SU-DHL-6 (cell line): ENCODE results near the gene CCDC34.

Experiments
- H2AFZ ChIP-seq: fragments of 200-600 bp; sonication (generic); 2 replicates; pipeline ENCODE4 v1.6.1; 2014; ENCODE audit warnings: low read depth, mild to moderate bottlenecking, moderate library complexity, mixed read lengths, antibody characterized with exemption, low read length; ENCODE audit not compliant: severe bottlenecking
- H3F3A ChIP-seq: fragments of 200-600 bp; shearing (Covaris generic); 2 replicates; pipeline ENCODE4 v1.6.0; 2016; ENCODE audit warnings: antibody characterized with exemption, mild to moderate bottlenecking; ENCODE audit not compliant: insufficient read depth
- H3K27ac ChIP-seq: fragments of 200-600 bp; sonication (generic); 2 replicates; pipeline ENCODE4 v1.5.1; 2016; ENCODE audit warnings: low read depth, mild to moderate bottlenecking, low read length, moderate library complexity, mixed read lengths
- H3K27me3 ChIP-seq: fragments of 200-600 bp; sonication (generic), shearing (Covaris generic); 2 replicates; pipeline ENCODE4 v1.6.0; 2014; ENCODE audit warnings: mild to moderate bottlenecking, low read length
- H3K36me3 ChIP-seq: fragments of 200-600 bp; sonication (generic); 2 replicates; pipeline ENCODE4 v1.6.1; 2014; ENCODE audit warnings: mild to moderate bottlenecking, low read length, mixed read lengths
- H3K4me2 ChIP-seq: fragments of 300-600, 200-600 bp; shearing (Covaris generic), sonication (generic); 2 replicates; pipeline ENCODE4 v1.6.0; 2014; ENCODE audit warnings: low read length, low read depth, mild to moderate bottlenecking; ENCODE audit not compliant: poor library complexity, severe bottlenecking
- H3K4me3 ChIP-seq: fragments of 200-600 bp; sonication (generic); 2 replicates; pipeline ENCODE4 v1.5.1; 2014; ENCODE audit warnings: antibody characterized with exemption, low read length, mild to moderate bottlenecking, mixed read lengths; ENCODE audit not compliant: insufficient read depth, poor library complexity, severe bottlenecking
- H3K79me2 ChIP-seq: fragments of 200-600 bp; sonication (generic); 2 replicates; pipeline ENCODE4 v1.6.1; 2014; ENCODE audit warnings: mild to moderate bottlenecking, low read length, moderate library complexity; ENCODE audit not compliant: insufficient read depth
- H3K9ac ChIP-seq: fragments of 200-600 bp; sonication (generic); 2 replicates; pipeline ENCODE4 v1.7.0; 2014; ENCODE audit warnings: mild to moderate bottlenecking, low read length
- H3K9me2 ChIP-seq: fragments of 200-600 bp; sonication (generic); replicated peaks from 2 replicates; pipeline ENCODE4 v1.6.1; 2014; ENCODE audit warnings: low read length; ENCODE audit not compliant: insufficient read depth
- H3K9me3 ChIP-seq: fragments of 200-600 bp; sonication (generic); 2 replicates; pipeline ENCODE4 v1.6.1; 2014; ENCODE audit warnings: low read length, mixed read lengths; ENCODE audit not compliant: insufficient read depth
- H4K20me1 ChIP-seq: fragments of 200-600 bp; sonication (generic); 2 replicates; pipeline ENCODE4 v1.6.1; 2014; ENCODE audit warnings: low read depth, mild to moderate bottlenecking, antibody characterized with exemption, low read length, moderate library complexity, mixed read lengths
- EZH2phosphoT487 ChIP-seq: fragments of 200-600 bp; sonication (generic), shearing (Covaris generic); conservative IDR thresholded peaks from 2 replicates; pipeline ENCODE4 v1.6.1; 2018; ENCODE audit warnings: mild to moderate bottlenecking, antibody characterized with exemption, low read length, moderate library complexity, mixed read lengths
- TF ChIP-seq, protein P1 (sequence below): fragments of 200-600 bp; sonication (generic); IDR thresholded peaks from one replicate; pipeline ENCODE4 v1.5.1; 2017; ENCODE audit warnings: antibody characterized with exemption, mild to moderate bottlenecking, low read length, moderate library complexity; ENCODE audit not compliant: insufficient read depth, poor library complexity, severe bottlenecking

CCDC34 gene

GRCh38 chr11:27291302-27291889, 71.6 kb downstream of the CCDC34 start:
- TF ChIP-seq, protein P1, sequence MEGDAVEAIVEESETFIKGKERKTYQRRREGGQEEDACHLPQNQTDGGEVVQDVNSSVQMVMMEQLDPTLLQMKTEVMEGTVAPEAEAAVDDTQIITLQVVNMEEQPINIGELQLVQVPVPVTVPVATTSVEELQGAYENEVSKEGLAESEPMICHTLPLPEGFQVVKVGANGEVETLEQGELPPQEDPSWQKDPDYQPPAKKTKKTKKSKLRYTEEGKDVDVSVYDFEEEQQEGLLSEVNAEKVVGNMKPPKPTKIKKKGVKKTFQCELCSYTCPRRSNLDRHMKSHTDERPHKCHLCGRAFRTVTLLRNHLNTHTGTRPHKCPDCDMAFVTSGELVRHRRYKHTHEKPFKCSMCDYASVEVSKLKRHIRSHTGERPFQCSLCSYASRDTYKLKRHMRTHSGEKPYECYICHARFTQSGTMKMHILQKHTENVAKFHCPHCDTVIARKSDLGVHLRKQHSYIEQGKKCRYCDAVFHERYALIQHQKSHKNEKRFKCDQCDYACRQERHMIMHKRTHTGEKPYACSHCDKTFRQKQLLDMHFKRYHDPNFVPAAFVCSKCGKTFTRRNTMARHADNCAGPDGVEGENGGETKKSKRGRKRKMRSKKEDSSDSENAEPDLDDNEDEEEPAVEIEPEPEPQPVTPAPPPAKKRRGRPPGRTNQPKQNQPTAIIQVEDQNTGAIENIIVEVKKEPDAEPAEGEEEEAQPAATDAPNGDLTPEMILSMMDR: no peak
- TF ChIP-seq EZH2phosphoT487: no peak
- H3K36me3 ChIP-seq: no peaks in the 10 kb centered on the region
- no peak overlapping the region for H3K4me3 ChIP-seq
- no peaks in the 10 kb centered on the region for H3K9me2 ChIP-seq
- H3K9me3 ChIP-seq: peaks cover 20% of the 10 kb centered on the region; the same call in 1 of the 2 replicates
- H3K9ac ChIP-seq: no peak overlapping the region
- no peak overlapping the region for H2AFZ ChIP-seq
- no peak overlapping the region for H3K27ac ChIP-seq
- no peak overlapping the region for H3K4me2 ChIP-seq
- H3K27me3 ChIP-seq: no peaks in the 10 kb centered on the region
- H3K79me2 ChIP-seq: no peaks in the 10 kb centered on the region
- H4K20me1 ChIP-seq: no peaks in the 10 kb centered on the region
- H3F3A ChIP-seq: no peaks in the 10 kb centered on the region

- Histone ChIP-seq H3K4me3 (no peak overlapping the region), H3K27ac (no peak overlapping the region)
Observed at GRCh38 chr11:27290261-27291050, 72.6 kb downstream of the CCDC34 start.

More at GRCh38 chr11:27290261-27291050, 72.6 kb downstream of the CCDC34 start:
- Histone ChIP-seq H3K9ac (no peak overlapping the region), H3K9me2 (no peaks in the 10 kb centered on the region), H3K79me2 (no peaks in the 10 kb centered on the region), H4K20me1 (no peaks in the 10 kb centered on the region), H2AFZ (no peak overlapping the region), H3K4me2 (no peak overlapping the region), H3K9me3 (peaks cover 20% of the 10 kb centered on the region; the same call in 1 of the 2 replicates), H3F3A (no peaks in the 10 kb centered on the region), H3K36me3 (no peaks in the 10 kb centered on the region), H3K27me3 (no peaks in the 10 kb centered on the region)
- TF ChIP-seq EZH2phosphoT487: no peak
- TF ChIP-seq, protein P1: no peak
